Lower leg skin (tissue), 4 donors: Measurements from ENCODE around the gene SELPLG. TPM values are rescaled to one million over a fixed set of nuclear protein-coding genes. Genes with fewer than 3 reads are reported as not detected.

Experiments used
- DNase-seq, 2 donors: peaks; one replicate each; pipeline ENCODE4 v3.0.0-alpha.2; 2019; ENCODE audit warnings: low spot score in 2 of 2
- H3K4me3 ChIP-seq: fragments of 200-600 bp; sonication (generic); 2 replicates; pipeline ENCODE4 v1.5.1; 2017; ENCODE audit warnings: mild to moderate bottlenecking, low read depth; ENCODE audit not compliant: poor library complexity, severe bottlenecking
- POLR2A ChIP-seq, 2 donors: fragments of 450-650 bp; IDR thresholded peaks; one replicate each; pipeline ENCODE4 v1.6.1; 2016 to 2017; ENCODE audit warnings: antibody characterized with exemption in 2 of 2, mild to moderate bottlenecking in 1 of 2, moderate library complexity in 1 of 2
- WGBS, 2 donors: methylation state at CpG; one replicate each; pipeline ENCODE4 v1.1.5; 2018; 5-methylcytosine and 5-hydroxymethylcytosine counted together
- intact Hi-C: fragments of 100-400 bp; cut with DNase I; formaldehyde crosslinking; loops from one replicate; pipeline ENCODE4 v1.15.0; 2023; ENCODE audit warnings: low total_unique reads
- total RNA-seq, 4 donors: library from RNA; depleted of rRNA; stranded (reverse); fragments of >200 nt; gene quantifications; one replicate each; pipeline ENCODE4 v1.1.0, GENCODE V29; 2016
- TF ChIP-seq, protein P1 (sequence below), 3 donors: fragments of 450-650 bp; IDR thresholded peaks; one replicate each; pipeline ENCODE4 v1.5.1; 2016; ENCODE audit warnings: antibody characterized with exemption in 3 of 3, mild to moderate bottlenecking in 3 of 3, moderate library complexity in 2 of 3

The SELPLG gene
- total RNA-seq, 4 donors from 2014 or later, result 1.2 to 4.6 (median 3.0) TPM

GRCh38 chr12:108625228-108625627 is 8.5 kb downstream of the SELPLG start:
- no peak for DNase-seq
- no peak overlapping the region for H3K4me3 ChIP-seq
- no peak for TF ChIP-seq POLR2A (IDR thresholded peaks at IDR 0.05)
- TF ChIP-seq, protein P1, sequence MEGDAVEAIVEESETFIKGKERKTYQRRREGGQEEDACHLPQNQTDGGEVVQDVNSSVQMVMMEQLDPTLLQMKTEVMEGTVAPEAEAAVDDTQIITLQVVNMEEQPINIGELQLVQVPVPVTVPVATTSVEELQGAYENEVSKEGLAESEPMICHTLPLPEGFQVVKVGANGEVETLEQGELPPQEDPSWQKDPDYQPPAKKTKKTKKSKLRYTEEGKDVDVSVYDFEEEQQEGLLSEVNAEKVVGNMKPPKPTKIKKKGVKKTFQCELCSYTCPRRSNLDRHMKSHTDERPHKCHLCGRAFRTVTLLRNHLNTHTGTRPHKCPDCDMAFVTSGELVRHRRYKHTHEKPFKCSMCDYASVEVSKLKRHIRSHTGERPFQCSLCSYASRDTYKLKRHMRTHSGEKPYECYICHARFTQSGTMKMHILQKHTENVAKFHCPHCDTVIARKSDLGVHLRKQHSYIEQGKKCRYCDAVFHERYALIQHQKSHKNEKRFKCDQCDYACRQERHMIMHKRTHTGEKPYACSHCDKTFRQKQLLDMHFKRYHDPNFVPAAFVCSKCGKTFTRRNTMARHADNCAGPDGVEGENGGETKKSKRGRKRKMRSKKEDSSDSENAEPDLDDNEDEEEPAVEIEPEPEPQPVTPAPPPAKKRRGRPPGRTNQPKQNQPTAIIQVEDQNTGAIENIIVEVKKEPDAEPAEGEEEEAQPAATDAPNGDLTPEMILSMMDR (IDR thresholded peaks at IDR 0.05), result no peak
- 74 to 82% methylated on average over 3 of the region's 3 CpGs for WGBS, 2 donors
- intact Hi-C loops, result no loop called here

GRCh38 chr12:108623577-108623976 is 10.1 kb downstream of the SELPLG start:
- intact Hi-C loops, result no loop called here
- no peak for DNase-seq
- TF ChIP-seq POLR2A (IDR thresholded peaks at IDR 0.05), result no peak
- TF ChIP-seq, protein P1 (IDR thresholded peaks at IDR 0.05), result no peak
- WGBS, 2 donors, result 85 to 91% methylated on average over 6 to 8 of the region's 8 CpGs
- no peak overlapping the region for H3K4me3 ChIP-seq

GRCh38 chr12:108622921-108623514 is 10.7 kb downstream of the SELPLG start:
- intact Hi-C loops, result no loop called here
- no peak for DNase-seq
- TF ChIP-seq POLR2A (IDR thresholded peaks at IDR 0.05), result no peak
- TF ChIP-seq, protein P1 (IDR thresholded peaks at IDR 0.05), result no peak
- 77 to 83% methylated on average over 14 of the region's 14 CpGs for WGBS, 2 donors
- H3K4me3 ChIP-seq, result no peak overlapping the region

- H3K4me3 ChIP-seq, result no peak overlapping the region
- intact Hi-C loops, result no loop called here
- TF ChIP-seq, protein P1 (IDR thresholded peaks at IDR 0.05), result no peak
- no peak for TF ChIP-seq POLR2A (IDR thresholded peaks at IDR 0.05)
- DNase-seq, result no peak
- 45 to 52% methylated on average over 4 of the region's 4 CpGs for WGBS, 2 donors
Measured at GRCh38 chr12:108622421-108622820, 11.3 kb downstream of the SELPLG start.

GRCh38 chr12:108621161-108621560 is 12.5 kb downstream of the SELPLG start:
- no peak overlapping the region for H3K4me3 ChIP-seq
- DNase-seq, result no peak
- 73 to 80% methylated on average over 3 of the region's 3 CpGs for WGBS, 2 donors
- intact Hi-C loops, result no loop called here
- no peak for TF ChIP-seq POLR2A (IDR thresholded peaks at IDR 0.05)
- TF ChIP-seq, protein P1 (IDR thresholded peaks at IDR 0.05), result no peak
